Left renal cortex interstitium (tissue), 4 donors: Measurements from ENCODE around the gene DOLK. TPM values are rescaled to one million over a fixed set of nuclear protein-coding genes. Genes with fewer than 3 reads are reported as not detected.
"Not testable (repeated sequence)": the region's sequence is repeated elsewhere in the genome, so short reads cannot be mapped to it uniquely, and the experiment has no call there.

Source experiments
- DNase-seq, 4 donors: peaks; one replicate each; pipeline ENCODE4 v3.0.0-alpha.2; 2013; ENCODE audit warnings: low read depth in 4 of 4, low spot score in 2 of 4, missing footprints in 1 of 4
- polyA plus RNA-seq, 4 donors: library from polyadenylated mRNA; unstranded; fragments of 120-200 nt; gene quantifications; one replicate each; pipeline ENCODE4 v1.2.1, GENCODE V29; 2013; ENCODE audit not compliant: insufficient read length in 4 of 4

The DOLK gene
- 10 to 100 TPM; 14.4 to 20.0 (median 16.8) TPM for polyA plus RNA-seq

DNA sequence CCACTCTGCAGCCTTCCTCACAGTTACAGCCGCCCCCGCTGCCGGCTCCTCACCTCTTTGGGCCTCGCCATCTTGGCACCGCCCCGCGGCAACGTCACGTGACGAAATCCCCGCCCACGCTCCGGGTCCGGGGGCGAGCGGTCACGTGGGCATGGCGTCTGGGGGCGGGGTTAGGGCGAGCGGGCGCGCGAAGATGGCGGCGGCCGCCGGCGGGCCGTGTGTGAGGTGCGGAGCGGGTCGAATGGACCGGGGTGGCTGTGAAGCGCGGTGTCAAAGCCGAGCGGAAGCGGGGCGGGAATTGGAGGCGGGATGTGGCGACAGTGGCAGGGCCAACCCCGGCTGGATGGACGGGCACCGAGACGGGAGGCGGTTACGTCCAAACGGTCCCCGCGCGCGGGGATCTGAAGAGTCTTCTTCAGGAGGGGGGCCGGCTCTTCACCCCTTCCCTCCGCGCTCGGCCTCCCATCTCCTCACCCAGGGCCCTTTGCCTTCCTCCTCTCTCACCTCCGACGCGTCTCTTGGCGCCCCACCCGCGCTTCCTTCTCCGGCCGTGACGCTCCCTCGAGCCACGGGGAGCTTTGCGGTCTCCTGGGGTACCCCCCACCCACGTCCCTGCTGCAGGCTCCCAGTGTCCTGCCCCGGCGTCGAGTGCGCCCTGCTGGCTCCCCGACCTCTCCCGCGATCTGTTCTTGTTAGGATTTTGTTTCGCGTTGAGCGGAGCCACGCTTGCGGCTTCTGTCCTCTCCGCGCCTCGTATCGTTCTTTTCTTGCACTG is at the start of gene DOLK, which contains the start of gene NUP188:
Gene DOLK, minus strand, starts transcription at position 77 of the 775 bp plus-strand sequence. CDS start 300 bp downstream, outside the sequence.
Gene NUP188, plus strand, starts transcription at position 173 of the 775 bp plus-strand sequence. Its CDS starts 21 bp downstream, at position 194.
- peak; percentile 81 to 92 (median 88) for DNase-seq

DNA sequence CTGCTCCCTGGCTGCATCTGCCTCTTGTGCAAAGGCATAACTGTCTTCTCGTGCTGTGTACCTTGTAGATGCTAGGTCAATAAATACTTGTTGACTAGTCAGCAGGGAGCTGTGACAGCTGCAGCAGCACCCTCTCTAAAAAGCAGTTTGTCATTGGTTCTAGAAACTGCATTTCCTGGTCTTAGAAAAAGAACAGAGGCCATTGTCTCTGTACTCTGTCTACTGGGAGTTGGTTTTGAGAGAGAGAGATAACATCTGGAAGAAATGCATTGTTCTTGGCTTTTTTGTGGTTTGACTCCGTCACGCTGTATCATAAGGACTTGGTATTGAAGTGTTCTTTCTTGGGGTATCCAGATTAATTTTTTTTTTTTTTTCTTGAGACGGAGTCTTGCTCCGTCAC is 48.4 kb upstream of the DOLK start:
- no peak for DNase-seq

DNA sequence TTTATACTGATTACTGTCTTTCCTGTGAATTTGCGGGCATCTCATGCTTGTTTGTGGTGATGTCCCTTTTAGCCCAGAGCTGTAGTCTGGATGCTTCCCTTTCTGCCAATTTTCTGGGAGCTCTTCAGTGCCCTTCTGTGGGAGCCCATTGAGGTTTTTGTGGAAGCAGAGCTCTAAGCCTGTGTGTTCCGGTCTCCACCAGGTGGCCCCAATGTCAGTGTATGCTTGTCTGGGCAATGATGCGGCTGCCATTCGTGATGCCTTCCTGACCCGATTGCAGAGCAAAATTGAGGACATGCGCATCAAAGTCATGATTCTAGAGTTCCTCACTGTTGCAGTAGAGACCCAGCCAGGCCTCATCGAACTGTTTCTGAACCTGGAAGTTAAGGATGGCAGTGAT is 45.6 kb upstream of the DOLK start:
- no peak for DNase-seq

DNA sequence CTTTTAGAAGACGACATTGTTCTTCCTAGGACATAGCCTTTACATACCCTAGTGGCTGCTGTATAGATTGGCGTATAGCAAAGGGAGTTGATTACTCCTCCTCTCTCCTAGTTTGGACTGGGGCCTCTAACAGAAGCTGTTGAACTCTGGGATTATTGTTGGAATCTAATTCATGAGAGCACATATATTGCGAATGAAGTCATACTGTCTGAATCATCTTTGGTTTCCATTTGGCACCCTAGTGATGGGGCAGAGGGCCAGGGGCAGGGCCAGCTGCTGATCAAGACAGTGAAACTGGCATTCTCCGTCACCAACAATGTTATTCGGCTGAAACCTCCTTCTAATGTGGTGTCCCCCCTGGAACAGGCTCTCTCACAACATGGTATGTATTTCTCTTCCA is 40.4 kb upstream of the DOLK start:
- no peak for DNase-seq

DNA sequence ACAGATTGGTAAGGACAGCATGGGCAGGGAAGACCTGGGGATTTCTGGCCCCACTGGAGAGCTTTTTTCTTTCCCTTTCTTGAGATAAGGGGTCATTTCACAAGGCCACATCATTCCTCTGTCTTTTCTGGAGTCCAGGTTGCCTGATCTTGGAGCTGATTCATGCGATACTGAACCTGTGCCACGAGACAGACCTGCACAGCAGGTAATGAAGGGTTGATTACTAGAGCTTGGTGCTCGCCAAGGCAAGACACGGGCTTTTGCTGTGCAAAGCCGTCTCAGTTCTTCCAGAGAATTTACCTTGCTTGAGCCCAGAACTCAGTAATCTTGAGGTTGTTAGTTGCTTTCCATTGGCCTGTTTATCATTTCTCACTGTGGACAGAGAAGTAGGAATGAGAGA is 39.3 kb upstream of the DOLK start:
- DNase-seq, result no peak

- DNase-seq, result no peak
These were observed 36.1 kb upstream of the DOLK start for GRCh38 chr9:128983536-128983935.

DNA sequence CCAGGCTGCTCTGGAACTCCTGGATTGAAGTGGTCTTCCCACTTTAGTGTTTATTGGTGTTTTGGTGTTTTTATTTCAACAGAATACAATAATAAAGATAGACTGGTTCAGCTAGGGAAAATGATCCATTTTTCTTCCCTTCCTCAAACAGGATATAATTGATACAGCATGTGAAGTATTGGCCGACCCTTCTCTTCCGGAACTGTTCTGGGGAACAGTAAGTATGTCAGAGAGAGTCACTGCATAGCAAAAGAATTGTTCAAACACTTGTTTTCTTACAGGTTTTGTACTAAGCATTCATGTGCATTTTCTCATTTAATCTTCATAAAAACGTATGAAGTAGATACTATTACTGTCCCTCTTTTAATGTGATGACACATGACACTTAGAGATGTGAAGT is 31.7 kb upstream of the DOLK start:
- DNase-seq, result no peak

DNA sequence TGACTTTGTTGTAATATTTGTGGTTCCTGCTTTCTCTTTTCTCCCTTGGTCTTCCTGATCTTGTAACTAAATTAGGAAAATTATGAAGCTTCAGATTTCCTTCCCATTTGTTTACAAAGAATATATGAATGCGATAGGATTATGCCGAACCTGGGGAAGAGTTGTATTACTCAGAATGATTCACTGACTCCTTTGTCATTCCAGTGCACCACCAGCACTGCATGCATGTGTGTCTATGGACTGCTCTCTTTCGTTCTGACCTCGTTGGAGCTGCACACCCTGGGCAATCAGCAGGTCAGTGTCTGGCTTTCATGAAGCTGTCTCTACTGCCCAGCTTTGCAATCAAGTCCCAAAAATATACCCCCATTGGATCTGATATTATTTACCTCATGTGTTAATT is 25.6 kb upstream of the DOLK start:
- DNase-seq, result no peak

GRCh38 chr9:128969491-128969890 is 22.1 kb upstream of the DOLK start:
- DNase-seq, result no peak

- DNase-seq, result not testable (repeated sequence)
These were observed 14.0 kb upstream of the DOLK start for GRCh38 chr9:128961403-128961802.

DNA sequence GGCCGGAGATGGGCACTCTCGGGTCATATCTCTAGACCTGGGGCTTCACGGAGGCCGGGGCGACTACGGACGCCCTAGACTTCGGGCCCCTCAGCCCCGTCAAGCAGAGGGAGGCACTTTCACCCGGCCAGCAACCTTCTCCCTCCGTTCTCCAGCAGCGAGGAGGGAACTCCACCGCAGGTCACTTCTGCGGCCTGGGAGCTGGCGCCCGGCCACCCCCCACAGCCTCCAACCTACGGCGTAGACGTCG is 201 bp downstream of the DOLK start:
- DNase-seq, result no peak

DNA sequence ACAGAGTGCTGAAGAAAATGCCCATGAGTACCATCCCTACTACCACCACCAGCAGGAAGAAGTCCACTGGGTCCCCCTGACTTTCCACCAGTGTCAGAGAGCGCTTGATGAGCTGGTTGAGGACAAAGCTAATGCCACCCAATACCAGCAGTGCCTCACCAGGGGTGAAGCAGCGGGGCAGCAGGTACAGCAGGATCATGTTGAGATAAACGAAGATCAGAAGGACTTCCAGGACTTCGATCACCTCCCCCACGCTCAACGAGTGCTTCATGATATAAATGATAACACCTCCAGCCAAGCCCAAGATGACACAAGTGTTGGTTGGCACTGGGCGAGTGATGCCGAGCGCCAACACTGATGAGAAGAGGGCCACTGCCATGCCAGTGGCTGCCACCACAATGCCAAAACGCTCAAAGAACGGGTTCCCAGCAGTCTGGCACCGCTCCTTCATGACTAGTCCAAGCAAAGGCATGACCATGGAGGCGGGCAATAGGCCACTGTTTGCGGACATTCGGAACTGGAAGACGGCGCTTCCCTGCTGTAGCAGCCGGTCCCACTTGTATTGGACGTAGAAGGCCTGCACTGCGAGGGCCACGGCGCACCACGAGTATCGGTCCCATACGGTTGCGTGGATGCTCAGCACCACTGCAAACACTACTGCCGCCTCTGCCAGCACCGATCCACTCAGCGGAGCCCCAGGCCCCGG is 679 bp downstream of the DOLK start:
- DNase-seq, result no peak

- no peak for DNase-seq
These were observed 1.5 kb downstream of the DOLK start for GRCh38 chr9:128945798-128946501.

- not testable (repeated sequence) for DNase-seq
These were observed 2.4 kb downstream of the DOLK start for GRCh38 chr9:128944966-128945365.

- no peak for DNase-seq
These were observed 3.4 kb downstream of the DOLK start for GRCh38 chr9:128943832-128944620.

GRCh38 chr9:128940946-128941755 is 6.3 kb downstream of the DOLK start:
- no peak for DNase-seq

DNA sequence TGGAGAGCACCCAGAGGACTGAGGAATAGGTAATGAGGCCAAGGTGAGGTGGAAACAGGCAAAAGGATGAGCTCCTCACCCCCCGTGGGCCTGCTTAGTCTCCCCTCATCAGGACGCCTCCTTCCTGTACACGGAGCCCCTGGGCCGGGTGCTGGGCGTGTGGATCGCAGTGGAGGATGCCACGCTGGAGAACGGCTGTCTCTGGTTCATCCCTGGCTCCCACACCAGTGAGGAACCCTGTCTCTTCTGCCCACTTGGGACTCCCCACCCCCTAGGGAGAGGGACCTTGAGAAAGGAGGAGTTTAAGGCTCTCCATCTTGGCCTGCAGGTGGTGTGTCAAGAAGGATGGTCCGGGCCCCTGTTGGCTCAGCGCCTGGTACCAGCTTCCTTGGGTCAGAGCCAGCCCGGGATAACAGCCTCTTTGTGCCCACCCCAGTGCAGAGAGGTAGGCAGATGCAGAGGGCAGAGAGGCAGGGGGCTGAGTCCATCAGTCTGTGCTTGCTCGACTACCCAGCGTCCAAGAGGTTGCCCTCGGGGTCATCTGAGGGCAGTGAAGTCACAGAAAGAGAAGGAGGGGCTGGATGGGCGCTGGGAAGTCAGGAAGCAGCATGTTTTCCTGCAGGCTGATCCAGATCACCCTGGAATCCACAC is 7.0 kb downstream of the DOLK start:
- DNase-seq, result no peak

- no peak for DNase-seq
These were observed 9.9 kb downstream of the DOLK start for GRCh38 chr9:128937310-128938165.
